Mucosa of rectum (tissue), 2 donors: ENCODE results near the gene SLC5A11.

Experiments
- H3K27ac ChIP-seq, 2 donors: one replicate each; pipeline ENCODE4 v1.7.0; 2013; ENCODE audit warnings: inconsistent platforms in 2 of 2, low read depth in 2 of 2, low read length in 2 of 2
- H3K27me3 ChIP-seq, 2 donors: one replicate each; pipeline ENCODE4 v1.7.0; 2013; ENCODE audit warnings: low read length in 2 of 2; ENCODE audit not compliant: control insufficient read depth in 2 of 2, insufficient read depth in 2 of 2
- H3K36me3 ChIP-seq, 2 donors: one replicate each; pipeline ENCODE4 v1.7.0; 2013; ENCODE audit warnings: low read length in 2 of 2; ENCODE audit not compliant: control insufficient read depth in 2 of 2, insufficient read depth in 2 of 2
- H3K4me1 ChIP-seq, 2 donors: one replicate each; pipeline ENCODE4 v1.7.0; 2013; ENCODE audit warnings: low read length in 2 of 2, mild to moderate bottlenecking in 1 of 2; ENCODE audit not compliant: control insufficient read depth in 2 of 2, insufficient read depth in 2 of 2
- H3K4me3 ChIP-seq, 2 donors: one replicate each; pipeline ENCODE4 v1.7.0; 2013; ENCODE audit warnings: low read length in 2 of 2
- H3K9ac ChIP-seq, 2 donors: one replicate each; pipeline ENCODE4 v1.7.0; 2013; ENCODE audit warnings: low read length in 2 of 2, low read depth in 1 of 2, mild to moderate bottlenecking in 1 of 2
- H3K9me3 ChIP-seq, 2 donors: one replicate each; pipeline ENCODE4 v1.7.0; 2013; ENCODE audit warnings: low read length in 2 of 2; ENCODE audit not compliant: control insufficient read depth in 2 of 2
- donor health status: healthy.
- donor health status: Normal muscosa, but diverticular disease.

Gene SLC5A11

GRCh38 chr16:24819462-24820040, 26.2 kb upstream of the SLC5A11 start:
- no peaks in the 10 kb centered on the region for H3K9me3 ChIP-seq
- H3K9ac ChIP-seq: no peak overlapping the region
- no peaks in the 10 kb centered on the region for H3K4me1 ChIP-seq
- no peaks in the 10 kb centered on the region for H3K27me3 ChIP-seq
- no peak overlapping the region for H3K4me3 ChIP-seq
- no peak overlapping the region for H3K27ac ChIP-seq
- peaks cover 77 to 80% of the 10 kb centered on the region in 2 donors for H3K36me3 ChIP-seq

- peaks cover 69 to 74% of the 10 kb centered on the region in 2 donors for H3K36me3 ChIP-seq
- no peak overlapping the region for H3K4me3 ChIP-seq
- H3K9ac ChIP-seq: no peak overlapping the region
- H3K27me3 ChIP-seq: no peaks in the 10 kb centered on the region
- H3K27ac ChIP-seq: no peak overlapping the region
- H3K4me1 ChIP-seq: no peaks in the 10 kb centered on the region
- H3K9me3 ChIP-seq: no peaks in the 10 kb centered on the region
These were observed 25.2 kb upstream of the SLC5A11 start for GRCh38 chr16:24820522-24820921.

- Histone ChIP-seq H3K27me3 (no peaks in the 10 kb centered on the region), H3K36me3 (peaks cover 67 to 76% of the 10 kb centered on the region in 2 donors), H3K4me1 (no peaks in the 10 kb centered on the region), H3K9ac (no peak overlapping the region), H3K9me3 (no peaks in the 10 kb centered on the region), H3K4me3 (no peak overlapping the region), H3K27ac (no peak overlapping the region)
These were observed 24.6 kb upstream of the SLC5A11 start for GRCh38 chr16:24821129-24821528.

- Histone ChIP-seq H3K4me1 (no peaks in the 10 kb centered on the region), H3K9ac (no peak overlapping the region), H3K36me3 (peaks cover 64 to 72% of the 10 kb centered on the region in 2 donors), H3K9me3 (no peaks in the 10 kb centered on the region), H3K27ac (no peak overlapping the region), H3K4me3 (no peak overlapping the region), H3K27me3 (no peaks in the 10 kb centered on the region)
These were observed 23.2 kb upstream of the SLC5A11 start for GRCh38 chr16:24822542-24822941.

GRCh38 chr16:24822974-24823373, 22.8 kb upstream of the SLC5A11 start:
- Histone ChIP-seq H3K36me3 (peaks cover 59 to 68% of the 10 kb centered on the region in 2 donors), H3K9ac (no peak overlapping the region), H3K27me3 (no peaks in the 10 kb centered on the region), H3K27ac (no peak overlapping the region), H3K4me3 (no peak overlapping the region), H3K9me3 (no peaks in the 10 kb centered on the region), H3K4me1 (no peaks in the 10 kb centered on the region)

GRCh38 chr16:24825696-24826095, 20.1 kb upstream of the SLC5A11 start:
- H3K27ac ChIP-seq: no peak overlapping the region
- peaks cover 42% of the 10 kb centered on the region in 2 donors for H3K36me3 ChIP-seq

GRCh38 chr16:24826096-24826690, 19.6 kb upstream of the SLC5A11 start:
- H3K27ac ChIP-seq: no peak overlapping the region
- H3K9ac ChIP-seq: no peak overlapping the region
- H3K36me3 ChIP-seq: peaks cover 37 to 39% of the 10 kb centered on the region in 2 donors
- H3K9me3 ChIP-seq: no peaks in the 10 kb centered on the region
- H3K27me3 ChIP-seq: no peaks in the 10 kb centered on the region
- H3K4me3 ChIP-seq: no peak overlapping the region
- no peaks in the 10 kb centered on the region for H3K4me1 ChIP-seq

More at GRCh38 chr16:24825696-24826095, 20.1 kb upstream of the SLC5A11 start:
- Histone ChIP-seq H3K9me3 (no peaks in the 10 kb centered on the region), H3K4me3 (no peak overlapping the region), H3K4me1 (no peaks in the 10 kb centered on the region), H3K9ac (no peak overlapping the region), H3K27me3 (no peaks in the 10 kb centered on the region)

- Histone ChIP-seq H3K4me3 (no peak overlapping the region), H3K4me1 (no peaks in the 10 kb centered on the region), H3K27me3 (no peaks in the 10 kb centered on the region), H3K27ac (no peak overlapping the region), H3K36me3 (peaks cover 29 to 31% of the 10 kb centered on the region in 2 donors), H3K9ac (no peak overlapping the region), H3K9me3 (no peaks in the 10 kb centered on the region)
These were observed 18.8 kb upstream of the SLC5A11 start for GRCh38 chr16:24826817-24827566.

GRCh38 chr16:24829153-24829552, 16.6 kb upstream of the SLC5A11 start:
- no peaks in the 10 kb centered on the region for H3K27me3 ChIP-seq
- peaks cover 0 to 2% of the 10 kb centered on the region in 2 donors for H3K4me1 ChIP-seq
- H3K9me3 ChIP-seq: no peaks in the 10 kb centered on the region
- peaks cover 12 to 14% of the 10 kb centered on the region in 2 donors for H3K36me3 ChIP-seq
- H3K4me3 ChIP-seq: no peak overlapping the region
- H3K27ac ChIP-seq: no peak overlapping the region
- H3K9ac ChIP-seq: no peak overlapping the region

GRCh38 chr16:24833352-24833751, 12.4 kb upstream of the SLC5A11 start:
- Histone ChIP-seq H3K27ac (no peak overlapping the region), H3K9ac (no peak overlapping the region), H3K36me3 (peaks cover 0 to 2% of the 10 kb centered on the region in 2 donors), H3K4me1 (peaks cover 0 to 12% of the 10 kb centered on the region in 2 donors), H3K27me3 (no peaks in the 10 kb centered on the region), H3K4me3 (no peak overlapping the region), H3K9me3 (no peaks in the 10 kb centered on the region)
